ENCODE results near the gene MORF4L1.
"Not testable (repeated sequence)": the region's sequence is repeated elsewhere in the genome, so short reads cannot be mapped to it uniquely, and the experiment has no call there.

The MORF4L1 gene, protein sequence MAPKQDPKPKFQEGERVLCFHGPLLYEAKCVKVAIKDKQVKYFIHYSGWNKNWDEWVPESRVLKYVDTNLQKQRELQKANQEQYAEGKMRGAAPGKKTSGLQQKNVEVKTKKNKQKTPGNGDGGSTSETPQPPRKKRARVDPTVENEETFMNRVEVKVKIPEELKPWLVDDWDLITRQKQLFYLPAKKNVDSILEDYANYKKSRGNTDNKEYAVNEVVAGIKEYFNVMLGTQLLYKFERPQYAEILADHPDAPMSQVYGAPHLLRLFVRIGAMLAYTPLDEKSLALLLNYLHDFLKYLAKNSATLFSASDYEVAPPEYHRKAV

GRCh38 chr15:78872155-78872971 is at the start of gene MORF4L1:
MORF4L1 (plus strand) TSS chr15:78872890; CDS start chr15:78873018, 128 bp downstream.
- peak; percentile 97 for DNase-seq (ENCODE audit: low spot score)

- no peak for DNase-seq (ENCODE audit: low spot score)
Measured at GRCh38 chr15:78828920-78829319, 43.8 kb upstream of the MORF4L1 start.

GRCh38 chr15:78830514-78831228 is 42.0 kb upstream of the MORF4L1 start:
- DNase-seq (ENCODE audit: low spot score): no peak

DNA sequence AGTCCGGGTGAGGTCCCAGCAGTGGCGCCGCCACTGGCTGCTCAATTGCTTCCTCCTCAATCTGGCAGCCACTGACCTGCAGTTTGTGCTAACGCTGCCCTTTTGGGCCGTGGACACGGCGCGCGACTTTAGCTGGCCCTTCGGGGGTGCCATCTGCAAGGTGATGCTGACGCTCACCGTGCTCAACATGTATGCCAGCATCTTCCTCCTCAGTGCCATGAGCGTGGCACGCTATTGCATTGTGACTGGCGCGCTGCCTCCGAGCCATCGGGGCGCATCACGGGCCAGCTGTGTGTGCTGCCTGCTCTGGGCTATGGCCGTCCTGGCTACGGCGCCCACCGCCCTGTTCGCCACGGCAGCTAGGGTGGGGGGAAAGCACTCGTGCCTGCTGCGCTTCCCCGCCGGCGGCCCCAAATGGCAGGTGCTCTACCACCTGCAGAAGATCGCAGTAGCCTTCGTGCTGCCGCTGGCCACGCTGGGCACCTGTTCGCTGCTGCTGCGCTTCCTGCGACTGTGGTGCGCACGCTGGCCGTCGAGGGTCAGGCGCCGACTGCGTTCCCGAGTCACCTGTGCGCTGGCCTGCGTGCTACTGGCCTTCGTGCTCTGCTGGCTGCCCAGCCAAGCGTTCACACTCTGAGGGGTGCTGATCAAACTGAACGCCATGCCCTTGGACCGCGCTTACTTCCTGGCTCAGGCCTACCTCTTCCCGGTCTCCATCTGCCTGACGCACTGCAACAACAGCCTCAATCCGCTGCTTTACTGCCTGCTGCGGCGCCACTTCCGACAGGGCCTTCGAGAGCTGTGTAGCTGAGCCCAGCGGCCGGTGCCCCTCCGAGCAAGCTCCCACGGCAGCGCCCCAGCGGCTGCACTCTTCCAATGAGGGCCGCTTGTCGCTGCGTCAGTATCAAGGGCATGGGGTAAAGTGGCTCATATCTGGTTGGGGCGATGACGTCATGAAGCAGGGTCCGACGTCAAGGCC is 41.2 kb upstream of the MORF4L1 start:
- no peak for DNase-seq (ENCODE audit: low spot score)

DNA sequence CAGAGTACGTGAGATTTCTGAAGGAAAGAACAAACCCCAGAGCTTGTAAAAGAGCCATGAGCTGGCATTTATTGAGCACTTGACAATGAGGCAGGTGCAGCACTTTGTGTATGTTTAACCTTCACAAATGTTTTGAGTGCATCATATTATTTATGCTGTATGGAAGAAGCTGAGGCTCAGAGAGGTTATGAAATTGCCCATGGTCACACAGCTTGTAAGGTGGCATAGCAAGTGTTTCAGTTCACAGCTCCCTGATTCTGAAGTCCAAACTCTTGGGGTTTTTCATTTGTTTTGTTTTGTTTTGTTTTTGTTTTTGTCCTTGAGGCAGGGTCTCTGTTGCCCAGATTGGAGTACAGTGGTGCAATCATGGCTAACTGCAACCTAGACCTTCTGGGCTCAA is 36.4 kb upstream of the MORF4L1 start:
- no peak for DNase-seq (ENCODE audit: low spot score)

DNA sequence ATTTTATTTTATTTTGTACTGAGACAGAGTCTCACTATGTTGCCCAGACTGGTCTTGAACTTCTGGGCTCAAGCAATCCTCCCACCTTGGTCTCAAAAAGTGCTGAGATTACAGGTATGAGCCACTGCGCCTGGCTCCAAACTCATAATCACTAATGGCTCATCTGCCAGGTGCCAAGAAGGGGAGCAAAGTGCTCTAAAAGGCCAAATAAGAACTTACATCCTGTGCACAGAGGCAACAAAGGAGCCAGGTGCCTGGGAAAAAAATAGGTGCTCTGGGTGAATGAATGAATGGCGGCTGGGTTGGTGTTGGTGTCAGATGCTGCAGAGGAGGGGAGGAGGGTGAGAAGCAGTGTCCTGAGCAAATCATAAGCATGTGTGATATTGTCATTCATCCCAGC is 35.6 kb upstream of the MORF4L1 start:
- no peak for DNase-seq (ENCODE audit: low spot score)

GRCh38 chr15:78837543-78837942 is 35.1 kb upstream of the MORF4L1 start:
- no peak for DNase-seq (ENCODE audit: low spot score)

GRCh38 chr15:78838489-78838888 is 34.2 kb upstream of the MORF4L1 start:
- peak; percentile 48 for DNase-seq (ENCODE audit: low spot score)

- not testable (repeated sequence) for DNase-seq (ENCODE audit: low spot score)
Measured at GRCh38 chr15:78839151-78839550, 33.5 kb upstream of the MORF4L1 start.

DNA sequence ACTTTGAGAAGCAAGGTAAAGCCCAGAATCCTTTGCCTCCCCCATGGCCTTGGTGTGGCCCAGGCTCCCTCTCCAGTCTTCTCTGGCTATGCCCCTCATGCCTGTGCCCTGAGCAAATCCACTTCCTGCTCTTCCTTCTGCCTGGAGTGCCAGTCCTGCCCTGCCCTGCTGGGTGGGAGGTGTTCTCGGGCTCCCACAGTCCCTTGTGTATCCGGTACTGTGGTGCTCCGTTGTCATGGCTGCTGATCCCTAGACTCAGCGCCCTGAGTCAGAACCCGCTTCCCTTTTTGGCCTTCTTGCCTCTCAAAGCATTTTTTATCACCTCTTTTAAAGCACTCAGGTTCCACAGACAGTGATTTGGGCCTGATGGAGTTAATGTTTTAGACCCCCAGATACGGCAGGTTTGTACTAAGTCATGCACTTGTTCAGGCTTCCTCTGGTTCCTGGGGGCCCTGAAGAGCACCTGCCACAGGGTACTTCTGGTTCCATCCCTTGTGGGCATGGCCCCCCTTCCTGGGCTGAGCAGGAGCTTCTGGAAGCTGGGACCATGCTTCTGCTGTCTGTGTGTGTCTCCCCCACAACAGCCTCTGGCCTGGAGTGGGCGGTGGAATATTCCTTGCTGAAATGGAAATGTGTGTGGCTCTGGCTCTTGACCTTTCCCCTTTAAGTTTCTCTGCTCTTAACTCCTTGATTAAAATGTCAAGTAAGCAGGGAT is 31.9 kb upstream of the MORF4L1 start:
- no peak for DNase-seq (ENCODE audit: low spot score)

GRCh38 chr15:78841376-78841706 is 31.3 kb upstream of the MORF4L1 start:
- no peak for DNase-seq (ENCODE audit: low spot score)

DNA sequence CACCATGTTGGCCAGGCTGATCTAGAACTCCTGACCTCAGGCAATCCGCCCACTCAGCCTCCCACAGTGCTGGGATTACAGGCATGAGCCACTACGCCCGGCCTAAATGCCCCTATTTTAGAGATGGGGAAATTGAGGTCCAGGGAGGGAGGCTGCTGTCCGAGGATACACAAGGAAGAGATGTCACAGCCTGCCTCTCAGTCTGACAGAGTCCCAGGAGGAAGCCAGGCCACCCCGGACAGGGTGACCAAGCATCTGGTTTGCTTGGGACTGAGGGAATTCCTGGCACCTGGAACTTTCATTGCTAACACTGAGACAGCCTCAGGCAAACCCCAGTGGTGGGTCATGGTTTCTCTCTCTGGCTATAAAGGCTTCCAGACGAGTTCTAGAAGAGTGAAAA is 30.8 kb upstream of the MORF4L1 start:
- no peak for DNase-seq (ENCODE audit: low spot score)

DNA sequence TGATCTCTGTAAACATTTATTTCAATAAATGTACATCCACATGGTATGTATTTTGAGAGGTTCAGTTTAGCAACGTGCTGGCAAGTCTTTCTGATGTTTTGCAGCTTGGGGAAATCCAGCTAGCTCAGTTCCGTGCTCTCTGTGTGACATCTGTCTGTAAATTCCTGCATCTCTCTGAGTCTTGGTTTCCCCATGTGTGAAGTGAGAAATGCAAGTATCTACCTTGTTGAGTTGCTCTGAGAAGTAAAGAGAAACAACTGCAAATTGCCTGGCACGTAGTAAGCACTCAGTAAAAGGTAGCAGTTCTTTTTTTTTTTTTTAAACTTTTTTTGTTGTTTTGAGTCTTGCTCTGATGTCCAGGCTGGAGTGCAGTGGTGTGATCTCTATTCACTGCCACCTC is 30.2 kb upstream of the MORF4L1 start:
- no peak for DNase-seq (ENCODE audit: low spot score)

GRCh38 chr15:78846906-78847305 is 25.8 kb upstream of the MORF4L1 start:
- not testable (repeated sequence) for DNase-seq (ENCODE audit: low spot score)

DNA sequence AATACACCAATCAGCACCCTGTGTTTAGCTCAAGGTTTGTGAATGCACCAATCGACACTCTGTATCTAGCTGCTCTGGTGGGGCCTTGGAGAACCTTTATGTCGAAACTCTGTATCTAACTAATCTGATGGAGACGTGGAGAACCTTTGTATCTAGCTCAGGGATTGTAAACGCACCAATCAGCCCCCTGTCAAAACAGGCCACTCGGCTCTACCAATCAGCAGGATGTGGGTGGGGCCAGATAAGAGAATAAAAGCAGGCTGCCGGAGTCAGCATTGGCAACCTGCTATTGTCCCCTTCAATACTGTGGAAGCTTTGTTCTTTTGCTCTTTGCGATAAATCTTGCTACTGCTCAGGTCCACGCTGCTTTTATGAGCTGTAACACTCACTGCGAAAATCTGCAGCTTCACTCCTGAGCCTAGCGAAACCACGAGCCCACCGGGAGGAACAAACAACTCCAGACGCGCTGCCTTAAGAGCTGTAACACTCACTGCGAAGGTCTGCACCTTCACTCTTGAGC is 25.2 kb upstream of the MORF4L1 start:
- DNase-seq (ENCODE audit: low spot score): not testable (repeated sequence)

DNA sequence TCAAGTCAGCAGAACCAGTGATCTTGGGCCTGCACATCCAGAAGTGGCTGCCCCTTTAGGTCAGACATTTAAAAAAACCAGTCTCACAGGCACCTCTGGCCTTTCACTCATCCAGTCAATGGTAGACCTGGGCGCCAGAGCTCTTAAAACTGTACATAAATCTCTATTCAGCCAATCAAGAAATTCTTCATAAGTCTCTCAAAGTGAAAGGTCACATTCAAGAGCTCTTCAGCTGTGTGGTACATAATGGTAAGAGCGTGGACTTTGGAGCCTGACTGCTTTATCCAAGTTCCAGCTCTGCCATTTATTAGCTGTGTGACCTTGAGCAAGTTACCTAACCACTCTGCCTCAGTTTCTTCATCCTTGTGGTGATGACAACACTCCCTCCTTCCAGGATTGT is 22.3 kb upstream of the MORF4L1 start:
- DNase-seq (ENCODE audit: low spot score): no peak

DNA sequence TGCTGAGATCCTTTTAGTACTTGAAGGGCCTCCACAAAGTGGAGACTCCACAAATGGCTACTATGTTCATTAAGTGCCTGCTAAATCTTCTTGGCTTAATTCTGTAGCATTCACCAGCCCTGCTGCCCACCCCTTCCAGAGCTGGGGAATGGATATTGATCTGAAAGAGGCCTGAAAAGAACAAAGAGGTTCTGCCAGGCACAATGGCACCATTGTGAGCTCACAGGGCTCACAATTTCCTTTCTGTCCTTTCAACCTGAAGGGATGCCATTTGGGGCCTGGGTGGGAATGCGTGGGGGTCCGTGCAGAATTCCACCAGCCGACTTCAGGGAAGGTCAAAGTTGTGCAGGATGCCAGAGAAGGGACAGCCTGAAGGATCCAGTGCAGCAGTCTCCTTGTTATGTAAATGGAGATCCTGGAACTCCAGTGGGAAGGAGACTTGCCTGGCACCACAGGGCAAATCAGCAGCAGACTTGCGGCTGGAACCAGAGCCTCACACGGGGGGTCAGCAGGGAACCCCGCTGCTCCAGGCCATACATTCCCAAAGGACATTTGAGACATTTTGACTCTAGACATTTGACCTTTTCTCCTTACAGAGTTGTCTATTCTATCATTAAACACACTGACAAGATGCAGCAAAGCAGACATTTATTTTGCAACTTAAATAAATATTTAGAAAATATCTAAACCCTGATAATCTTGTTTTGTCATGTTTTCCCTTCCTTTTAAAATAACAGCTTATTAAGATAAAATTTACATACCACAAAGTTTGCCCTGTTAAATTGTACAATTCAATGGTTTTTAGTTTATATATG is 21.5 kb upstream of the MORF4L1 start:
- no peak for DNase-seq (ENCODE audit: low spot score)

DNA sequence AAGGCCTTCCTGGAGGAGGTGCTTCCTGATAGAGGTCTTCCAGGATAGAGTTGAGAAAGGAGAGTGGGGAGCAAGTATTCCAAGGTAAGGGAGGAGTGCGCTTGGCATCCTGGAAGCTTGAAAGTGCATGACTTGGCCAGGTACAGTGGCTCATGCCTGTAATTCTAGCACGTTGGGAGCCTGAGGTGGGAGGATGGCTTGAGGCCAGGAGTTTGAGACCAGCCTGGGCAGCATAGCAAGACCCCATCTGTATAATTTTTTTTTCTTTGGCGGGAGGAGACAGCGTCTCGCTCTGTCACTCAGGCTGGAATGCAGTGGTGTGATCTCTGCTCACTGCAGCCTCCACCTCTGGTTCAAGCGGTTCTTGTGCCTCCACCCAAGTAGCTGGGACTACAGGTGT is 19.2 kb upstream of the MORF4L1 start:
- DNase-seq (ENCODE audit: low spot score): no peak

DNA sequence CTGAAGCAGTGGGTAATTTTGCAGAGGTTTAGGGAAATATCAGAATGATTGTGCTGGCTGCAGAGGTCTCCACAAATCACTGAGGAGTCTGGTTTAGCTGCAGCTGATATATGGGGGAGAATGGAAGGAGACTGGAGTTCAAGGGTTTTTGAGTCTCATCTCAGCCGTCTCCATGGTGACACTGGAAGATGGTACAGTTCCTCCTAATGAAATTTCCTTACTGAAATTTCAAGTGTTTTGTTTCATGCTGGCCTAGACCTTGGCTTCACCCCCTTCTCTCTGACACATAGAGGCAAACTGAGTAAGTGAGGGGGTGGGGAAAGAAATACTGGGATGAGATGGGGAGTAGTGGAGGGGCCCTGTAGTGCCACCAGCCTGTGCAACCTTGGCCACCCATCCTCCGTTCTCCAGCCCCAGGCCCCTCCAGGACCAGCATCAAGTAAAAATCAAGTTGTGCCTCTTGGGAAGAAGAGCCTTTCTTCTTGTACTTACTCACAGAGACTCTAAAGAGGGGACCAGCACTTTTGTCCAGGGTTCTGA is 17.8 kb upstream of the MORF4L1 start:
- DNase-seq (ENCODE audit: low spot score): no peak

DNA sequence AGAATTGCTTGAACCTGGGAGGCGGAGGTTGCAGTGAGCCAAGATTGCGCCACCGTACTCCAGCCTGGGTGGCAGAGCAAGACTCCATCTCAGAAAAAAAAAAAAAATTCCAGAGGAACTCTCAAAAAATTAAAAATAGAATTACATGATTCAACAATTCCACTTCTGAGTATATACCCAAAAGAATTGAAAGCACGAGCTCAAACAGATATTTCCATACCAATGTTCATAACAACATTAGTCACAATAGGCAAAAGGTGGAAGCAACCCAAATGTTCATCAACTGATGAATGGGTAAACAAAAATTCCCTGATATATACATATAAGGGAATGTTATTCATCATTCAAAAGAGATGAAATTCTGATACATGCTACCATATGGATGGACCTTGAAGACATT is 16.9 kb upstream of the MORF4L1 start:
- no peak for DNase-seq (ENCODE audit: low spot score)

All from AG08396 (cell line).